Dermis microvascular lymphatic vessel endothelial cell (primary cell): ENCODE results near the gene SERTAD4. TPM values are rescaled to one million over a fixed set of nuclear protein-coding genes. Genes with fewer than 3 reads are reported as not detected.
"Not testable (repeated sequence)": the region's sequence is repeated elsewhere in the genome, so short reads cannot be mapped to it uniquely, and the experiment has no call there.

Experiments
- DNase-seq, 2 donors: peaks; one replicate each; pipeline versions ENCODE4 v3.0.0 to v3.0.0-alpha.2; 2010; ENCODE audit warnings: low read depth in 2 of 2
- total RNA-seq: library from RNA; depleted of rRNA; stranded (reverse); fragments of >200 nt; gene quantifications from 2 replicates; pipeline ENCODE4 v1.2.1, GENCODE V29; 2014

Gene SERTAD4
- total RNA-seq, 1 donor from 2014 or later = 0.26 TPM

DNA sequence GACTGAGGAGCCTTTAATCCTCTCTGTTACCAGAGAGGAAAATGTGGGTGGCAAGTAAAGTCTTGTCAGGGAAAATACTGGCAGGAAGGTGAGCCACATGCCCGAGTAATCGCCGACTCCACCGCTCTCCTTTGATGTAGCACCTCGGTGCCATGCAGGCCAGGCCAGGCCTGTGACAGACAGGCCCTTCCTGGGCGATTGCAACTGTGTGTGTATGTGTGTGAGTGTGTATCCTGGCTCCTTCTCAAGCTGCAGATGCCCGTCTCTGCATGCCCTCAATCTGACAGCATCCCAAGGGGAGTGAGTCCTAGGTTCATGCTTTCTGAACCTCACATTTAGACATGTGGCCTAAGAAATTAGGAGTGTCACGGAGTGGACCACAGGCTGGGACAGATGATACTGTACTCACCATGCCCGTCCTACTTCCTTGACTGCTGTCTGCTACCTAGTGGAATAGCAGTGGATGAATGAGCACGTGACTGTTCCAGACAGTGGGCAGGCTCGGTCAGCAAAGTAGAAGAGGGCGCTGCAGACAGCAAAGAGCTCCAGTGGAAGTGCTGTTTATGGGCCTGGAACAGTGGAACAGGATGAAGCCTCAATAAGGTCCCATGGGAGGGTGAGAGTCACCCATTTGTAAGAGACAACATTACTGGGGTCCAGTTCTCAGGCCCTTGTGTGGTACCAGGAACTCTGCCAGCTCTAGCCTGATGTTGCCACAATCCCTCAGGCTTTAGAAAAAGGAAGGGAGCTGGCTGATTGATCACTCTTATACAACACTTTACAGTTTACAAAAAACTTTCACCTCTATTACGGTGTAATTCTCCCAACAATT, 25.3 kb downstream of the SERTAD4 start:
- DNase-seq = no peak

DNA sequence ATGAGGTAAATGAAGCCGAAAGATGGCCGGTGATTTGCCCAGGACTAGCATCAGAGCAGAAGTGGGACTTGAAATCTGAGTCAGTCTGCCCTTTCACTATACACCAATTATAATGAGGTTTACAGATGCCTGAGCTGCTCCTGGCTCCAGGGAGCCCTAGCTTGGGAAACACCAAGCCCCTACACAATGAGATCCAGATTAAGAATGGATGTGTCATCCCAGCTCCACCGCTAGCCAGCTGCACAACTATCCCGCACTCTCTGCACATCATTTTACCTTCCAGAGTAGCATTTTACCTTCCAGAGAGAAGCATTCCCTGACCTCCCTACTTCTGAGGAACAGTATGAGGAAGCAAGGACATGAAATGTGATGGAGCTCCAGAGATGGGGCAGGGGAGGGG, 27.0 kb downstream of the SERTAD4 start:
- no peak for DNase-seq

DNA sequence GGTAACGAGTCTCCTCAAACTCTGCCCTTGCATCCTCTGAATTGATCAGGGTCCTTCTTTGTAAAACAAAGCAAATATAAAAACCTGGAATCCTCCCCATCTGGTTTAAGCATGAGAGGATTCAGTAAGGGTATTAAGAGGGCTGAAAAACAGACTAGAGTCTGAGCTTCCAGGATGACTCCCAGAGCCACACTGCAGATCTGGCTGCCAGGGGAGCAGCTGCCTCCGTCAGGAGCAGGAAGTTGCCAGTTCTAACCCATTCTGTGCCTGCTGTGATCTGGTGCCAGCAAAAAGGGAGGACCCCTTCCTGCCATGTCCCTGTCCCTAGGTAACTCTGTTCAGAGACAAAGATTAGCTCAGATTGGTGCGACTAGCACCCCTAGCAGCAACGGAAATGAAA, 27.5 kb downstream of the SERTAD4 start:
- DNase-seq = no peak

DNA sequence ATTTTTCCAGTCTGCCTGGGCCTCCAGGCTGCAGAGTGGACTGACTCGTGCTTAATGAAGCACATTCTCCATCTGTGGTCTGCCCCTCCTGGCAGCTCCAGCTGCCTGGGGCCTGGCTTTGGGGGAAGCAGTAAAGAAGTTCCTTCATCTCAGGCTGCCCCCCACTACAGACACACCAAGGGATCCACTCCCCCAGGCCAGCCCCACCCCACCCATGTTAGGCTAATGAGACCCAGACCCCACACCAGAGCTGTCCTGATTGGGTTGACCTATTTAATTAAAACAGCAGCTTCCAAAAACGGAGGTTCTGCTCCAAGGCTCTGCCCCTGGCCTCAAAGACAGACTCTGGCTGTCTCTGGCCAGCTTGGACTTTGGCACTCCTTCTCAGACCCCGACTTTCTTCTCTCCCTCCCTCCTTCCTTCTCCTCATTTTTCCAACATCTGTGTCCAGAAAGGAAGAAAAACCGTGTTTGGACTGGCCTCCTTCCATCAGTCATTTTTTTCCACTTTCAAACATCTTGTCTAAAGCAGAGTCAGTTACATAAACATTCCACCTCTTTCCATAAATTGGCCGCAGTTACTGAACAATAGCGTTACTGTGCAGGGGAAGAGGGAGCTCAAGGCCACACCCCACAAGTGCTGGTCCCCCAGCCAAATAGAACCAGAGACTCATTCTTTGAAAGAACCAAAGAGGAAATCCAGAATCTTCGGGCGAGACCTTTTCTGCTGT, 29.7 kb downstream of the SERTAD4 start:
- peak in 1 of 2 donors; percentile 35 for DNase-seq

DNA sequence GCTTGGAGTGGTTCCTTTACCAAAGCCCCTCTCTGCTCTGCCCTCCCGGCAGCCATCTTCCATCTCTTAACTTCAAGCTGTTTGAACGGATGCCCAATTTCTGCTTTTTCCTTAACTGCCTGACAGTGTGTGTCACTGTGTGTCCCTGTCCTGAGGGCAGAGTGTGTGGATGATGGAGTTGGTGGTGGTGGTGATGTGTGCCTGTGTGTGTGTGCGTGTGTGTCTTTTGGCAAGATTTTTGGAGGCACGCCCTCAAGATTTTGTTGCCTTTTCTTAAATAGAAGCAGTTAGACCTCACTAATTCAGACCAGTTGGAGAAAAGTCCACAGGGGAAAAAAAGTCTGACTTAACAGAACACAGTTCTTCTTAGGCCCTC, 30.3 kb downstream of the SERTAD4 start:
- no peak for DNase-seq

DNA sequence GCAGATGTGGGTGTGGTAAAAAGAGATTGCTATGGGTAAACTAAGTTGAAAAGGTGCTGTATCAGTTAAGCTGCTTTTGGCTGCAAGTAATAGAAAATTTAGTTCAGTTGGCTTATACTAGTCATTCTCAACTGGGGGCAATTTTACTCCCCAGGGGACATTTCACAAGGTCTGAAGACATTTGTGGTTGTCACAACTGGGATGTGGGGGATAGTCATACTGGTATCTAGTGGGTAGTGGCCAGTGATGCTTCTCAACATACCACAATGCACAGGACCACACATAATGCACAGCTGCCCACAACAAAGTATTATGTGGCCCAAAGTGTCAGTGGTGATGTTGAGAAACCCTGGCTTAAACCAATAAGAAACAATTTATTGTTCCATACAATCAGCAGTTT, 31.4 kb downstream of the SERTAD4 start:
- no peak for DNase-seq

DNA sequence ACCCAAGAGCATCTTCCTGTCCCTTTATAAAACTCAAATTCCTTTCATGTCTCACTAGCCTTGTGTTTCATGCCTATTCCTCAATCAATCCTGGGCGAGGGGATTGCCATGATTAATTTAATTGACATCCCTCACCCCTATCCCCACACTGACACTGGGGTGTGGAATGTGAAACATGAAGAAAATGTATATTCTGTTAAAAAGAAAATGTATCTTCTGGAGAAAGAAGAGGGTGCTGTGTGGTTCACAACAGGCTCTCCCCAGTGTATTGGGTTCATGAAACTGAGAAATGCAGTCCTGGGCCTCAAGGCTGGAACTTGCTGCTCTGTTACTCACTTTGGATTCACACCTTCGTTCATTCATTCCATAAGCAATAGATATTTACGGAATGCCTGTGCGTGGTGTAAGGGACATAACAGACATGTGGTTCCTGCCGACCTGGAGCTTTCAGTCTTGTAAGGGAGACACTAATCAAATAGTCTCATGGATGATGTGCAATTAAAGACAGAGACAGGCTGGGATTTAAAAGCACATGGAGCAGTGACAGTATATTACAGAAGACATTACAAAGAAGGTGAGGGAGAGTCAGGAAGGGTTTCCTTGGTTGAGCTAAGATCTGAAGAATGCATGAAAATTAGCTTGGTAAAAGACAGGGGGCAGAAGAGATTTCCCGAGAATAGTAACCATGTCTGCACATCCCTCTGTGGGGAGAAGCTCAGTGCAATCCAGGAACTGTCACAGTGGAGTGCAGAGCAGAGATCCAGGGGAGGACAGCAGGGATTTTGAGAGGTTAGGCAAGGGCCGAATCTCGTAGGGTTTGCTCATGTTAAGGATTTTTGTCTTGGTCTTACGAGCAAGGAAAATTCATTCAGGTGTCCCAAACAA, 32.1 kb downstream of the SERTAD4 start:
- DNase-seq = no peak

DNA sequence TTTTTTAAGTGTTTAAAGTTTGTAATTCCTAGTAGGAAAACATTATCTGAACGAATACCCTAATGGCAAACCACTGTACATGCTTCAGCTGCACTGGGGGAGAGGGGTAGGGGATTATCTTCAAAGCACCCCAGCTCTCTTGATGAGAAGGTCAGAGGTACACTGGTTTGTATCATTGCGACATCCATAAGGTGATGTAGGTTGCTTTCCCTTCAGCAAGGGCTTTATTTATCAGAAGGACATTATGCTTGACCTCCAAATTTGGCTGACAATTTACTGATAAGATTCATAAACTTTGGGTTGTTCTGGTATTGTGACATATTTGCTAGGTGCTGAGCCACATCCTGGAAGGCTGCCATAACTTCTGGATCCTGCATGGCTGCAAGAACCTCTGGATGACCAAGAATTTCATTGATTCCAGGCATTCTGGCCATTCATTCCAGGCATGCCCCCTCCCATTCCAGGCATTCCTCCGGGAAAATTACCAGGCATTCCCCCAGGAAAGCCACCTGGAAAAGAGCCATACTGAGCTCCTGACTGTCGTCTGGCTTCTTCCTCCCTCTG, 32.9 kb downstream of the SERTAD4 start:
- DNase-seq = not testable (repeated sequence)

DNA sequence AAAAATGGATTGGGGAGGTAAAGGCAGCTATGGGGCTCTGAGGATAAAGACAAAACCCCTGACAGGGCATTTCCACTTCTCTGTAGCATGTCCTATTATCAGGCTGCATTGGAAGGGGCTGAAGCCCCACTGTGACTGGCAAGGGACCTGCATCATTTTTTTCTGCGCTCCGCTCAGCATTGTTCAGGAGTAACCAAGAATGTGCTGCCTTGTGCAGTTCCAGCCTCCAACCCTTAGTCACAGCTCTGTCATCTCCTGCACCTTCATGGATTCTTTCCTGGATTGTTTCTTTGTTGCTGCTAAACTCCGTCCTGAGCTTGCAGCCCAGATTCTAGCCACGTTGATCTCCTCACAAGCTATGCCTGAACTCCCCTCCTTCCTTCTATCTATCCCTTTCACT, 37.4 kb downstream of the SERTAD4 start:
- no peak for DNase-seq

DNA sequence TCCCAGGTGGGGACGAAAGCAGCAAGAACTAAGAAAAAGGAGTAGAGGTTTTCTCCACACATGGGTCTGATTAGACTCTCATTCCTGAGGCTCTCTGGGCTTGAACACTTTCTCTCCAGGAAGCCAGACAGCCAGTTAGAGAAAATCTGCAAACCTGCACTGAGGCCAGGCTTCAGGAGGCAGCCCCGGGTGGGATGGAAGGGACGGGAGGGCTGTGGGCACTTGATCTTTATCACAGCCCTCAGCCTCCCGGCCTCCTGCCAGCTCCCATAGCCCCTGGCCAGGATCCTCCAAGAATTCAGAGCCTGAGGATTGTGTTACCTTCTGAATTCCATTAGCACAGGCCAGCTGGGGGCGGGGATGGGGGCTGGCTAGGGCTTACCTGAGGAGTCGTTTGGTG, 40.1 kb downstream of the SERTAD4 start:
- DNase-seq = no peak

DNA sequence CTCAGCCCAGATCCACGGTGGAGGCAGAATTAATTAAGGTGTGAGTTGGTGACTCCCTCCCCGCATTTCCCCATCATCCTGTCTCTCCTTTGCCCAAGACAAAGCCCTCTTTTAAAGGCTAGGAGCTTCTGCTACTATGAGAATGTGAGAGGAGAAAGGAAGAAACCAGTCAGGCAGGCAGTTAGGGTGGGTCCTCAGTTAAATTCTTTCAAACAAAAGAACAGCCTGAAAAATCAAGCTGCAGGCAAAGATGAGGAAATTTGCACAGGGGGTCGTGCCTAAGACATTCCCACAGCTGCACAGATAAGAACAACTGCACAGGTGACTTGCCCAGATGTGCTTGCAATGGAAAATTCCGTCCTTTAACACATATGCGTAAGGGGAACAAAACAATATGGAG, 47.6 kb downstream of the SERTAD4 start:
- no peak for DNase-seq

DNA sequence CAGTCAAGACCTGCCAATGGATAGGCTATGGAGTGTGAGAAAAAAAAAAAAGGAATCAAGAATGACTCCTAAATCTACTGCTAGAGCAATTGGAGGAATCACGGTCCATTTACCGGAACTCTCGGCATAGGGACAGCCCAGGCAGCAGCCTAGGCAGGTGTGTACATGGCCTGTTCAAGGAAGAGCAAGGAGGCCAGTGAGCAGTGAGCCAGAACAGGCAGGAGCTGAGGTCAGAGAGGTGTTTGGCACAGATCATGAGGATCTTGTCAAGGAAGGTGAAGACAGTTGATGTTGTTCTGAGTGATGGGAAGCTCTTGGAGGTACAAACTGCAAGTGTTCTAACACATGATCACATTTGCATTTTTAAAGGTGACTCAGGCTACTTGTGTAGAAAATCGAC, 55.5 kb downstream of the SERTAD4 start:
- no peak for DNase-seq

DNA sequence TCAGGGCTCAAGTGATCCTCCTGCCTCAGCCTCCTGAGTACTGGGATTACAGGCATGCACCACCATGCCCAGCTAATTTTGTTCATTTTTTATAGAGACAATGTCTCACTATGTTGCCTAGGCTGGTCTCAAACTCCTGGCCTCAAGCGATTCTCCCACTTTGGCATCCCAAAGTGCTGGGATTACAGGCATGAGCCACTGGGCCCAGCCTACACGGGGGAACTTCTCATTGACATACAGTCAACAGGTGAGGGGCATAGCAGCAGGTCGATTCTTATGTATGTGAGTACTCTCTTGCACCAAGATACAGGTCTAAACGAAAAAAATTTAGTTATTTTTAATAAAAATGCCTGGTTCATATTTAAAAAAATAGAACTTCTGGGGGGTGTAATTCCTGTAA, 56.7 kb downstream of the SERTAD4 start:
- no peak for DNase-seq

DNA sequence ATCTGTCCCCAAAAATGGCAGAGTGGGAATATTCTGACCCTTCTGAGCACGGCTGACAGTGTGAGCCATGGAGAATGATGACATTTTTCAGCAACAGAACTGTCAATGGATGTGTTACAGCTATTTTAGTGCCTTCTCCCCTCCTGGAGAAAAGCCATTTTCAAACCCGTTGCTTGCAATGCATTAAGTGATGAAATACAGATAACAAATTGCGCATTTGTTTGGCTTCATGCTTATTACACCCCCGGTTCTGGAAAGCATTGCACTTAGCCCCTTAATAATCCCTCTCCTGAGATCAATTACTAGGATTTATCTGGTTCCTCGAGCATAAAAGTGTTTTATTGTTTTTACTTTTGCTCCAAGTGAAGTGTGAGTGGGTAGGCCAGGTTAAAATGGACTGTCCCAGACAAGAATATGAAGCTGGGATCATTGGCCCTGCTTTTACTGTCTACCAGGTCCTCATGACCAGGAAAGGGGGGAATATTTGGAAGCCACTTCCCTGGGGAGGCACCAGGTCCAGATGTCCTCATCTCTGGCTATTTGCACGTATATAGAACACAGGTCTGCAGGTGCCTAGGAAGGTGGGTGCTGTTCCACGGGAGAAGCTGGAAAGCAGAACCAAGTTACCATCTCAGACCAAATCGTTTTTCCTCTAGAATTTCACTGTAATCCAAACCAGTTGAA, 58.6 kb downstream of the SERTAD4 start:
- DNase-seq = no peak

DNA sequence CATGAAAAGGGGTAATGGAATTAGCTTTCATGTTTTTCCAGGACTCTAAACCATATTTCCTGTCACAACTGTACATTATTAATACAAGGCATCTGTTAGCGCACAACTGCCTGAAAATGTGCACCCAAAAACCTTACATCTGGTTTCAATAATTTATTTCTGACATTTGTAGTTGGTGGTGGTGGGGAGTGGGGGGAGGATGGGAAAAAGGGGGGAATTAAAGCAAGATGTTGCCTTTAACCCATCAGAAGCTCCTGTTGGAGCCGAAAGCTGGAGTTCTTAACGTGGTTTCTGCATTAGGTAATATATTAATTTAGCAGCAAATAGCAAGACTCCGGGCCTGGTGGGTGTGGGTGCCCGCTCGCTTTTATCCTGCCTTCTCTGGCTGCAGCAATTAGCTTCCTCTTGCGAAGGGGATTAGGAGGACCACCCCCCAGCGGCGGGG, 59.2 kb downstream of the SERTAD4 start:
- DNase-seq = no peak

DNA sequence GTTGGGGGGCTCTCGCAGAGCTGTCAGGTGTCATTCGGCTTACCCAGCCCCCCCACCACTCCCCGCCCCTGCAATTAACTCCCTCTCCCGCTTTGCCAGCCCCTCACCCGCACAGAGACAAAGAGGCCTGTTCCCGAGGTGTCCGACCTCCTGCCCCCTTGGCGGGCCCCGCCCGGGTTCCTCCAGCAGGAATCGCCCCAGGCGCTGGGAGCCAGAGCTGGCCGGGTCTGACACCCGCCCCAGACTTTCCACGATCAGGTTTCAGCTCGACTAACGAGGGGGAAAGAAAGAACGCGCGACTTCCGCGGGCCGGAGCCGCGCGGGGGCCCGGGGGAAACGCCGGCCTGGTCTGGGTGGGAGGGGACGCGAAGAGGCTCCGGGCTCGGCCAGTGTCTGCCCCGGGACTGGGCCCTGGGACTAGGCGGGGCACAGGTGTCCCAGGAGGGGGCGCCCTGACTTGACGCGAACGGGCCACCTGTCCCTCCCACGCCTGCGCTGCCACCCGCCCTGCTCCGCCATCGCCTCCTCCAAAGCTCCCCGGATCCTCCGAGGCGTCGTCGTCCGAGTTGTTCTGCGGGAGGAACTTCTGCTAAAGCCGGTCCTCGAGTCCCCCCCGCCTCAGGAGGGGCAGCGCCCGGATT, 59.8 kb downstream of the SERTAD4 start:
- peak in 1 of 2 donors; percentile 11 for DNase-seq

DNA sequence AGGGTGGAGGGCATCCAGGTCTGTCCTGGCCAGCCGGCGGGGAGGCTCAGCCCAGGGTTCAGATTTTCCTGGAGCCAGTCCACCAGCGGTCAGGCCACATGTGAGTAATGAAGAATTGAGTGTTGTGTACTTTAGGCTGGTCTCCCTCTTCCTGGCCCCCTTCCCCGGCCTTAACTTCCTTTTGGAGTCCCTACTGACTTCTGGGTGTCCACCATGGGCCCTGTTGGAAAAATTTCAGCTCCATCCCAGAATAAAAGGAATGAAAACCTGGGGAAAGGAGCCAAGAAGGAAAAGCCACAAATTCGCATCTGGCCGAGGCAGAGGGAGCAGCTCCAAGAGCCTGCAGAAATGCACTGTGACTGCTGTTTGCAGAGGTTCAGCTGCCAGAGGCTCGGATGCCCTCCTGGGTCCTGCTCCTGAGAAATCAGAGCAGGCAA, 60.6 kb downstream of the SERTAD4 start:
- no peak for DNase-seq

DNA sequence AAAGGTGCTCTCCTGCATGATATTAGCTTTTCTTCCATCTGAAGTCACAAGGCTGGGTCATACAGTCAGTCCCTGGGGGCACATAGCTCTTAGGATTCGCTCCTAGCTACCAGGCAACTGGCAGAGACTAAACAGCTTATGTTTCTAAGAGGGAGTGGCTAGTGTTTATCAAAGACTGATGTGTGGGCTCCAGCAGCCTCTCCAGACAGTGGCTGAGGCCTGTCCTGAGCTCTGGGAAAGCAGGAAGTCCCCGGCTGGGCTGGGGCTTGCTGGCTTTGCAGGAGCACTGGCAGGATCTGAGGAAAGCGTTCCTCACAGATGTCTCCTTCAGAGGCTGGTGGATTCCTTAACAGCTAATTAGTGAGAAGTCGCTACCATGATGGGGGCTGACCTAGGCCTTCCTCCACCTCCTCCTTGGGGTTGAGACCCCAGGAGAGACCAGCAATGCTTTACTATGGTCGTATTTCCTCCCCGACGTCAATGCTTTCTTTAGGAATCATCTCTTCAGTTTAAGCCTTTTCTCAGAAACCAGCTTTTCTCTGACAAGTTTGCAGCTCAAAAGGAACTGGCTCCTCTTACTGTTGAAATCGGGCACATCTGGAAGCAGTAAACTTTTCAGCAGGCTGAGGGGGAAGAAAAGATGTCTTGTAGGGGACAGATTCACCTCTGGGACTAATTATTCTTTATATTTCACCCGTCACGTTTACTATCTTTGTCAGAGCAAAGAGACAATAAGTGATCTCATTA, 62.6 kb downstream of the SERTAD4 start:
- DNase-seq = no peak
